ENCODE measurements around the gene RELN.

The RELN gene

DNA sequence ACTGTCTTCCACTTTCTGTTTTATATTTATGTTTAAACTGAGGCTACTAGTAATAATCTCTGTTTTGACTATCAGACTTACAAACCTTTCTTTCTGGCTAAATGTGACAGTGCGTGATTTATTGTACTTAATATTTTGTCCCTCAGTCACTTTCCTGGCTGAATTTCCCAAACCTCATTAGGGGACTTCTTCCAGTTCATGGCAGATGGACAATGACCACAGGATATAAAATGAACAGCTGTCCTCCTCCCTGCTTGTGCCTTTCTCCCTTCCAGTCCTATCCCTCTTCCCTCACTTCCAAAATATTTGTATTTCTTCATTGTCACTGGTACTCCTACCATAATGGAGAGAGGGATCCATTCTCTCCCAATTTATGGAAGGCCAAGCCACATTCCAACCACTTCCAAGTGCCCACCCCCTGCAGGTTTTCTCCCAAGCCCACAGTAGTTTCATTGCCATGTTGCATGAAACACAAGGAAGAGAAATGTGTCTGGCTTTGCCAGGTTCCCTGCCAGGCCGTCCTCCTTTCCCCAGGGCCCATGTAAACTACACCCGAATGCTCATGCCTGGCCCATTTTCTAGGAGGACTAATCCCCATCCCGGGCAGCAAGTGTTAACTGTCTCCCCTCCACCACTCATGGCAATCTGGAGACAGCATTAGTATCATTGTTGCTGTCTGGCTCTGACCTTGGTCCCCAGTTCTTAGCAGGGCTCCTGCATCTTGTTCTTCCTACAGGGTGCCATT, 273.9 kb downstream of the RELN start:
- Histone ChIP-seq H3K4me1 (ENCODE audit: insufficient read depth, low read length) (no peaks in the 10 kb centered on the region), H2AFZ (ENCODE audit: low read depth, low read length) (no peak overlapping the region), H3K9me3 (ENCODE audit: low read length) (no peaks in the 10 kb centered on the region), H3K4me3 (ENCODE audit: low read length) (no peak overlapping the region), H3K36me3 (ENCODE audit: insufficient read depth, low read length) (no peaks in the 10 kb centered on the region), H3K27me3 (ENCODE audit: insufficient read depth, low read length) (no peaks in the 10 kb centered on the region)

GRCh38 chr7:103714376-103714927, 275.0 kb downstream of the RELN start:
- Histone ChIP-seq H3K4me1 (ENCODE audit: insufficient read depth, low read length) (no peaks in the 10 kb centered on the region), H3K4me3 (ENCODE audit: low read length) (no peak overlapping the region), H2AFZ (ENCODE audit: low read depth, low read length) (no peak overlapping the region), H3K36me3 (ENCODE audit: insufficient read depth, low read length) (no peaks in the 10 kb centered on the region), H3K27me3 (ENCODE audit: insufficient read depth, low read length) (no peaks in the 10 kb centered on the region), H3K9me3 (ENCODE audit: low read length) (no peaks in the 10 kb centered on the region)

DNA sequence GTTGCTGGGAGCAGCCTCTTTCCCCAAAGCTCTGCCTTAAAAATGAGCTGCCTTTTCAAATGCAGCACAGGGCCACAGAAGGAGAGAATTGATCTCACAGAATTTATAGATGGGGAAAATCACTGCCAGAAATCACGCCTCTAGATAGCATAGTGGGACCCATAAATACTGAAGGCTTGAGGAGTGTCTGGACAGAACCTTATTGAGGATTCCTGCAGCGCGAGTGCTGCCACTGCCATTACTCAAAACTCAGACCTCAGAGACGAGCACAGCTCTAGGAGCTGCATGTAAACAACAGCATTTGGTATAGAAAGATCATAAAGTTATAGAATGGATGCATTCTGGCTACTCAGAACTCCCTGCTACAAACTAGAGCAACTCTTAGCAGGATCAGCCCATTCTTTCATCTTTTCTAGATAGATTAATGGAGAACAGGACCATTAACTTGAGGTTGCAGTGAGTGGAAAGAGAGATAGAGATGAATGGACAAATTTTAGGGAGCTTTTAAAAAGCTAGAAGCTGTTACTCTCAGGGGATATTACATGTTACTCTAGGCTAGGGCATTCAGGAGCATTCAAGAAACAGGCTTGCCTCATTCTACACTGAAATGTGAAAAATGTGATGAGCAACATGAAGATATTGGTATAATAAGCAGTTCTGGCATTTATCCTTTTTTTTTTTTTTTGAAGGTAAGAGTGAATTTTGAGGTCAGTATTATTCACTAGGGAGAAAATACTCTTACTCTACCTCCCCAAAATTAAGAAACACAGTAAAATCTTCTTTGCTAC, 276.3 kb downstream of the RELN start:
- H3K36me3 ChIP-seq (ENCODE audit: insufficient read depth, low read length) = no peaks in the 10 kb centered on the region
- H3K27me3 ChIP-seq (ENCODE audit: insufficient read depth, low read length) = no peaks in the 10 kb centered on the region
- no peaks in the 10 kb centered on the region for H3K4me1 ChIP-seq (ENCODE audit: insufficient read depth, low read length)
- H2AFZ ChIP-seq (ENCODE audit: low read depth, low read length) = no peak overlapping the region
- no peaks in the 10 kb centered on the region for H3K9me3 ChIP-seq (ENCODE audit: low read length)
- H3K4me3 ChIP-seq (ENCODE audit: low read length) = no peak overlapping the region

DNA sequence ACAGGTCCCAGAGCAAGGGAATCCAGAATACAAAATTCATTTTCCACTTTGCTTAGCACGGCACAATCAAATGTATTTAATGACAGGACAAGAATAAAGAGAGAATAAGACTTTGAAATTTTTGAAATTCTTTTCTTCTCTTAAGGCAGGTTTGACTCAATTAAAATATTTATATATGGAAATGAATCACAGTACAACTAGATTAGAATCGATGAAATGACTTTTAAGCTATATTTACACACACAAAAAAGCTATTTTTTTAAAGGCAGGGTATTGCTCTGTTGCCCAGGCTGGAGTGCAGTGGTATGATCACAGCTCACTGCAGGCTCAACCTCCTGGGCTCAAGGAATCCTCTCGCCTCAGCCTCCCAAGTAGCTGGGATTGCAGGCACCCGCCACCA, 278.0 kb downstream of the RELN start:
- Histone ChIP-seq H3K4me3 (ENCODE audit: low read length) (no peak overlapping the region), H2AFZ (ENCODE audit: low read depth, low read length) (no peak overlapping the region), H3K27me3 (ENCODE audit: insufficient read depth, low read length) (no peaks in the 10 kb centered on the region), H3K36me3 (ENCODE audit: insufficient read depth, low read length) (no peaks in the 10 kb centered on the region), H3K4me1 (ENCODE audit: insufficient read depth, low read length) (no peaks in the 10 kb centered on the region), H3K9me3 (ENCODE audit: low read length) (no peaks in the 10 kb centered on the region)

GRCh38 chr7:103710247-103710646, 279.2 kb downstream of the RELN start:
- no peaks in the 10 kb centered on the region for H3K9me3 ChIP-seq (ENCODE audit: low read length)
- no peak overlapping the region for H2AFZ ChIP-seq (ENCODE audit: low read depth, low read length)
- no peak overlapping the region for H3K4me3 ChIP-seq (ENCODE audit: low read length)
- no peaks in the 10 kb centered on the region for H3K27me3 ChIP-seq (ENCODE audit: insufficient read depth, low read length)
- H3K36me3 ChIP-seq (ENCODE audit: insufficient read depth, low read length) = no peaks in the 10 kb centered on the region
- H3K4me1 ChIP-seq (ENCODE audit: insufficient read depth, low read length) = no peaks in the 10 kb centered on the region

DNA sequence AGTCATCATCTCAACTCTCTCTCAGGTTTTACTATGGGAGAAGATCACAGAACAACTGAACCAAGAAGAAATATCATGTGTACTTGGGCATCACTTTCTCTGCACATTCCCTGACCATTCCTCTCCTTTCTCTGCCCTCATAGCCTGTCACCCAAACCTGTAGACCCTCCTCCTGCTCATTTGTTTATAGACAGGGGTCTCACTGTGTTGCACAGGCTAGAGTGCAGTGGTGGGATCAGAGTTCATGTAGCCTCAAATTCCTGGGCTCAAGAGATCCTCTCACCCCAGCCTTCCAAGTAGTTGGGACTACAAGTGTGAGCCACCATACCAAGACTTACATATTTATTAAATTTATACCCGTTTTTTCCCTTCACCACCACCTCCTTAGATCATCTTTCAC, 282.7 kb downstream of the RELN start:
- Histone ChIP-seq H2AFZ (ENCODE audit: low read depth, low read length) (no peak overlapping the region), H3K4me1 (ENCODE audit: insufficient read depth, low read length) (no peaks in the 10 kb centered on the region), H3K27me3 (ENCODE audit: insufficient read depth, low read length) (no peaks in the 10 kb centered on the region), H3K4me3 (ENCODE audit: low read length) (no peak overlapping the region), H3K36me3 (ENCODE audit: insufficient read depth, low read length) (no peaks in the 10 kb centered on the region), H3K9me3 (ENCODE audit: low read length) (no peaks in the 10 kb centered on the region)

DNA sequence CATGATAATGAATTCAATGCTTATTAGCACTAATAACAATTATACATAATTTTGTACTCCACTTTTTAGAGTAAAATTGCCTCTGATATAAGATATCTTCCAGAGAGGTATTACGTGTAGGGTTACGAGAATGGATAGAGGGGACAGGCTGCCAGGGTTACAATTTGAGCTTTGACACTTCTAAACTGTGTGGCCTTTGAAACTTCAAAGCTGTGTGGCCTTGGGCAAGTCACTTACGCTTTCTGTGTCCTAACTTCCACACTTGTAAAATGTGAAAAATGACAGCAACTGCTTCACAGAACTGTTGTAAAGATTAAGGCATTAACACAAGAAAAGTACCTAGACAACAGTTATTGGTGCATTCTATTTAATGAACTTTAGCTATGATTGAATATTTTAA, 283.9 kb downstream of the RELN start:
- no peak overlapping the region for H2AFZ ChIP-seq (ENCODE audit: low read depth, low read length)
- no peaks in the 10 kb centered on the region for H3K27me3 ChIP-seq (ENCODE audit: insufficient read depth, low read length)
- no peaks in the 10 kb centered on the region for H3K9me3 ChIP-seq (ENCODE audit: low read length)
- H3K36me3 ChIP-seq (ENCODE audit: insufficient read depth, low read length) = no peaks in the 10 kb centered on the region
- H3K4me1 ChIP-seq (ENCODE audit: insufficient read depth, low read length) = no peaks in the 10 kb centered on the region
- H3K4me3 ChIP-seq (ENCODE audit: low read length) = no peak overlapping the region

DNA sequence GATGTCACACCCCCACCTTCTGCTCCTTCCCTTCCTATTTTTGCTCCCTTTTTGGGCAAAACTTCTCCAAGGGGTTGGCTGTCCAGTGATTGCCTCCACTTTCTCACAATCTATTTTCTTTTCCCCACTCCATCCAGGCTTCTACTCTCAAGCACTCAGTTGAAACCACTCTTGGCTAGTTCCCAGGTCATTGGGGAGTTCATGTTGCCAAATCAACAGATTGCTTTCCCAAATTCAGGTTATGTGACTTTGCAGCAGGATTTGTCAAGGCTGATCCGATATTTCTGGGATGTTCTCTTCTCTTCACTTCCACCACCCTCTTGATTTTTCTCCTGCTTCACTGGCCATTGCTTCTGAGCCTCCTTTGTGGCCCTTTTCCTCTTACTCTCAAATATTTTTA, 284.8 kb downstream of the RELN start:
- Histone ChIP-seq H3K4me3 (ENCODE audit: low read length) (no peak overlapping the region), H3K36me3 (ENCODE audit: insufficient read depth, low read length) (no peaks in the 10 kb centered on the region), H3K9me3 (ENCODE audit: low read length) (no peaks in the 10 kb centered on the region), H2AFZ (ENCODE audit: low read depth, low read length) (no peak overlapping the region), H3K4me1 (ENCODE audit: insufficient read depth, low read length) (no peaks in the 10 kb centered on the region), H3K27me3 (ENCODE audit: insufficient read depth, low read length) (no peaks in the 10 kb centered on the region)

GRCh38 chr7:103702982-103703381, 286.5 kb downstream of the RELN start:
- H3K4me3 ChIP-seq (ENCODE audit: low read length) = no peak overlapping the region
- no peaks in the 10 kb centered on the region for H3K4me1 ChIP-seq (ENCODE audit: insufficient read depth, low read length)
- no peaks in the 10 kb centered on the region for H3K9me3 ChIP-seq (ENCODE audit: low read length)
- H2AFZ ChIP-seq (ENCODE audit: low read depth, low read length) = no peak overlapping the region
- no peaks in the 10 kb centered on the region for H3K36me3 ChIP-seq (ENCODE audit: insufficient read depth, low read length)
- H3K27me3 ChIP-seq (ENCODE audit: insufficient read depth, low read length) = no peaks in the 10 kb centered on the region

GRCh38 chr7:103702454-103702853, 287.0 kb downstream of the RELN start:
- Histone ChIP-seq H3K9me3 (ENCODE audit: low read length) (no peaks in the 10 kb centered on the region), H3K4me3 (ENCODE audit: low read length) (no peak overlapping the region), H3K36me3 (ENCODE audit: insufficient read depth, low read length) (no peaks in the 10 kb centered on the region), H3K4me1 (ENCODE audit: insufficient read depth, low read length) (no peaks in the 10 kb centered on the region), H3K27me3 (ENCODE audit: insufficient read depth, low read length) (peaks cover 3% of the 10 kb centered on the region), H2AFZ (ENCODE audit: low read depth, low read length) (no peak overlapping the region)

GRCh38 chr7:103699032-103699431, 290.4 kb downstream of the RELN start:
- Histone ChIP-seq H3K27me3 (ENCODE audit: insufficient read depth, low read length) (peaks cover 3% of the 10 kb centered on the region), H3K36me3 (ENCODE audit: insufficient read depth, low read length) (no peaks in the 10 kb centered on the region), H3K4me3 (ENCODE audit: low read length) (no peak overlapping the region), H3K9me3 (ENCODE audit: low read length) (no peaks in the 10 kb centered on the region), H2AFZ (ENCODE audit: low read depth, low read length) (no peak overlapping the region), H3K4me1 (ENCODE audit: insufficient read depth, low read length) (no peaks in the 10 kb centered on the region)

DNA sequence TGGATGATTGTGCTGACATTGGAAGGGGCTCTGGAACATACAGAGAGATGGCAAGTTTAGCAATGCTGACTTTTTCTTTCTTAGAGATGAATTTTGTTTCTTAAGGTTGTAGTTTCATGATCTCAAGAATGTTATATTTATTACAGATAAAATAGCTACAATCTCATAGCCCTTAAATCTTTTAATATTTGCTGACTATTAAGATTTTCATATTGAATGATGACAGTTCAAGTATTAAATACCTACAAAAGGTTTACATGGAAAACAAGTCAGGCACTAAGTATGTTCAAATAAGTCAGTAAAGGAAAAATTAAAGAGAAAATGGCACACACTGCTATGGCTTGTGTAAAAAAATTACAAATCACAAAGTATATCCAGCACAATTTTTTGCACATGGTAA, 291.4 kb downstream of the RELN start:
- H3K36me3 ChIP-seq (ENCODE audit: insufficient read depth, low read length) = no peaks in the 10 kb centered on the region

GRCh38 chr7:103695521-103695920, 293.9 kb downstream of the RELN start:
- H2AFZ ChIP-seq (ENCODE audit: low read depth, low read length) = no peak overlapping the region
- no peaks in the 10 kb centered on the region for H3K36me3 ChIP-seq (ENCODE audit: insufficient read depth, low read length)
- no peaks in the 10 kb centered on the region for H3K4me1 ChIP-seq (ENCODE audit: insufficient read depth, low read length)
- H3K27me3 ChIP-seq (ENCODE audit: insufficient read depth, low read length) = peaks cover 3% of the 10 kb centered on the region
- no peaks in the 10 kb centered on the region for H3K9me3 ChIP-seq (ENCODE audit: low read length)
- H3K4me3 ChIP-seq (ENCODE audit: low read length) = no peak overlapping the region

More for the DNA sequence above, 291.4 kb downstream of the RELN start:
- Histone ChIP-seq H3K27me3 (ENCODE audit: insufficient read depth, low read length) (peaks cover 3% of the 10 kb centered on the region), H3K9me3 (ENCODE audit: low read length) (no peaks in the 10 kb centered on the region), H3K4me3 (ENCODE audit: low read length) (no peak overlapping the region), H3K4me1 (ENCODE audit: insufficient read depth, low read length) (no peaks in the 10 kb centered on the region), H2AFZ (ENCODE audit: low read depth, low read length) (no peak overlapping the region)

All from neuron (in vitro differentiated cells).